Ascending aorta (tissue), 2 donors: ENCODE measurements around the gene ANKH. TPM values are rescaled to one million over a fixed set of nuclear protein-coding genes. Genes with fewer than 3 reads are reported as not detected.

ENCODE experiments used
- DNase-seq, 2 donors: peaks; one replicate each; pipeline ENCODE4 v3.0.0-alpha.2; 2019; ENCODE audit warnings: low spot score in 2 of 2
- H3K27ac ChIP-seq, 2 donors: fragments of 200-600 bp; sonication (generic); one replicate each; pipeline ENCODE4 v1.5.1; 2016 to 2017; ENCODE audit warnings: mild to moderate bottlenecking in 1 of 2
- H3K27me3 ChIP-seq: fragments of 200-600 bp; sonication (generic); one replicate; pipeline ENCODE4 v1.5.1; 2017
- H3K36me3 ChIP-seq, 2 donors: fragments of 200-600 bp; sonication (generic); one replicate each; pipeline ENCODE4 v1.5.1; 2016
- H3K4me1 ChIP-seq, 2 donors: fragments of 200-600 bp; sonication (generic); one replicate each; pipeline ENCODE4 v1.5.1; 2016 to 2017; ENCODE audit warnings: mild to moderate bottlenecking in 1 of 2
- H3K4me3 ChIP-seq, 2 donors: fragments of 200-600 bp; sonication (generic); one replicate each; pipeline ENCODE4 v1.5.1; 2016 to 2017; ENCODE audit warnings: mild to moderate bottlenecking in 1 of 2
- H3K9me3 ChIP-seq, 2 donors: fragments of 200-600 bp; sonication (generic); one replicate each; pipeline ENCODE4 v1.5.1; 2016
- intact Hi-C: fragments of 100-400 bp; cut with DNase I; formaldehyde crosslinking; loops from one replicate; pipeline ENCODE4 v1.15.1; 2023
- total RNA-seq: library from RNA; depleted of rRNA; stranded (reverse); fragments of >200 nt; gene quantifications from one replicate; pipeline ENCODE4 v1.1.0, GENCODE V29; 2016
- TF ChIP-seq, protein P1 (sequence below), 3 experiments: fragments of 200-600 bp in 2 of 3; fragments of 450-650 bp in 1 of 3; sonication (generic) in 2 of 3; IDR thresholded peaks; one replicate each; pipeline ENCODE4 v1.5.1; 2016 to 2019; ENCODE audit warnings: antibody characterized with exemption in 3 of 3, mild to moderate bottlenecking in 1 of 3, moderate library complexity in 1 of 3

ANKH gene
- total RNA-seq, 1 donor from 2014 or later: 388 TPM

DNA sequence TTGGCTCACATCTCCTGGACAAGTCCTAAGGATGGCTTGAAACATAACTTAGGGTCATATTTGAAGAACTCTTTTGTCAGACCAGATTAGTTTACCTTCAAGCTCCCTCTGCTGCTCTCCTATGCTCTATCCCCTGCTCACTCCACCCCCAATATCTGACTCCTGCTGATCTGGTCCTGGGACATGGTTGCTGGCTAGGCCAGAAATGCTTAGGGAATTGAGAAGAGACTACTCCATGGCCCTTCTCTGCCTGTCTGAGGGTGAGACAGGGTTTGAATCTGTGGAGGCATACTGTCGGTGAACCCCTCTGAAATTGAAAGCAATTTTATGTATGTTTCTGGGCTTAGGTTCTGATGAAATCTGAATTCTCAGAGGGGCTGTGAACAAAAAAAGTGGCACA is 203.8 kb downstream of the ANKH start:
- intact Hi-C loops: loop anchor here (10.0 kb wide), 2 partner anchors 483 to 837 kb away; partner anchors contain the start of gene FBXL7
- DNase-seq: no peak
- TF ChIP-seq, protein P1, sequence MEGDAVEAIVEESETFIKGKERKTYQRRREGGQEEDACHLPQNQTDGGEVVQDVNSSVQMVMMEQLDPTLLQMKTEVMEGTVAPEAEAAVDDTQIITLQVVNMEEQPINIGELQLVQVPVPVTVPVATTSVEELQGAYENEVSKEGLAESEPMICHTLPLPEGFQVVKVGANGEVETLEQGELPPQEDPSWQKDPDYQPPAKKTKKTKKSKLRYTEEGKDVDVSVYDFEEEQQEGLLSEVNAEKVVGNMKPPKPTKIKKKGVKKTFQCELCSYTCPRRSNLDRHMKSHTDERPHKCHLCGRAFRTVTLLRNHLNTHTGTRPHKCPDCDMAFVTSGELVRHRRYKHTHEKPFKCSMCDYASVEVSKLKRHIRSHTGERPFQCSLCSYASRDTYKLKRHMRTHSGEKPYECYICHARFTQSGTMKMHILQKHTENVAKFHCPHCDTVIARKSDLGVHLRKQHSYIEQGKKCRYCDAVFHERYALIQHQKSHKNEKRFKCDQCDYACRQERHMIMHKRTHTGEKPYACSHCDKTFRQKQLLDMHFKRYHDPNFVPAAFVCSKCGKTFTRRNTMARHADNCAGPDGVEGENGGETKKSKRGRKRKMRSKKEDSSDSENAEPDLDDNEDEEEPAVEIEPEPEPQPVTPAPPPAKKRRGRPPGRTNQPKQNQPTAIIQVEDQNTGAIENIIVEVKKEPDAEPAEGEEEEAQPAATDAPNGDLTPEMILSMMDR (IDR thresholded peaks at IDR 0.05): no peak
- H3K4me1 ChIP-seq: peaks cover 5 to 39% of the 10 kb centered on the region in 2 donors
- no peaks in the 10 kb centered on the region for H3K36me3 ChIP-seq
- peak overlapping the region in 1 of 2 donors; percentile 72 for H3K4me3 ChIP-seq
- H3K9me3 ChIP-seq: no peaks in the 10 kb centered on the region
- peak overlapping the region in 1 of 2 donors; percentile 19 for H3K27ac ChIP-seq
- no peaks in the 10 kb centered on the region for H3K27me3 ChIP-seq

DNA sequence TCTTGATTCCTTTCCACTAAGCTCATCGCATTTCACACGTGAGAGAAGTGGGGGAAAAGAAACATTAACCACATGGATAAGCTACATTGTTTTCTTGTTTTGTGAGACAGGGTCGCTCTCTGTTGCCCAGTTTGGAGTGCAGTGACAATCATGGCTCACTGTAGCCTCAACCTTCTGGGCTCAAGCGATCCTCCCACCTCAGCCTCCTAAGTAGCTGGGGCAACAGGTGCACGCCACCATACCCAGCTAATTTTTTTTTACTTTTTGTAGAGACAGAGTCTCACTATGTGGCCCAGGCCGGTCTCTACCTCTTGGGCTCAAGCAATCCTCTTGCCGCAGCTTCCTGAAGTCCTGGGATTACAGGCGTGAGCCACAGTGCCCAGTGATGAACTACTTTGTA is 204.3 kb downstream of the ANKH start:
- H3K9me3 ChIP-seq: no peaks in the 10 kb centered on the region
- no peak for DNase-seq
- H3K4me3 ChIP-seq: peak overlapping the region in 1 of 2 donors; percentile 72
- peaks cover 5 to 39% of the 10 kb centered on the region in 2 donors for H3K4me1 ChIP-seq
- no peaks in the 10 kb centered on the region for H3K27me3 ChIP-seq
- intact Hi-C loops: loop anchor here (10.0 kb wide), 2 partner anchors 482 to 838 kb away; partner anchors contain the start of gene FBXL7
- peak overlapping the region in 1 of 2 donors; percentile 19 for H3K27ac ChIP-seq
- no peaks in the 10 kb centered on the region for H3K36me3 ChIP-seq
- TF ChIP-seq, protein P1 (IDR thresholded peaks at IDR 0.05): no peak

DNA sequence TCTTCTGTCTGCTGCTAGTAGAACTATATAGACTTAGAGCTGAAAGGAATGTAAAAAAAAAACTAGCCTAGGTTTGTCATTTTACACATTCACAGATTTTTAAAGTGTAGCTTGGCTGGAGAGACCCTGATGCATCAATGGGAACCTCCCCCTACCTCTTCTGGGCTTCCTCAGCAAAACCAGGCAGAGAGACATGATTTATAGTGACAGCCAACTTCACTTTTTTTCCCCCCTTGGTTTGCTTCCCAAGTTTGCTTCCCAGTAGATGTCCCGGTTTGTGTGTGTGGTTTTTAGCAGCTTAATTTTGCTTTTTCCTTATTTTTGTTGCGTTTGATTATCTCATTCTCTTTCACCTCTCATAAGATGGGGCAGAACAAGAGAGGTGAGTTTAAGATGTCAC is 205.2 kb downstream of the ANKH start:
- TF ChIP-seq, protein P1 (IDR thresholded peaks at IDR 0.05): no peak
- DNase-seq: no peak
- no peaks in the 10 kb centered on the region for H3K27me3 ChIP-seq
- intact Hi-C loops: loop anchor here (10.0 kb wide), 2 partner anchors 482 to 838 kb away; partner anchors contain the start of gene FBXL7
- H3K9me3 ChIP-seq: no peaks in the 10 kb centered on the region
- H3K27ac ChIP-seq: peak overlapping the region in 1 of 2 donors; percentile 93
- H3K4me3 ChIP-seq: peak overlapping the region; percentile 72 to 83
- peaks cover 5 to 37% of the 10 kb centered on the region in 2 donors for H3K4me1 ChIP-seq
- H3K36me3 ChIP-seq: no peaks in the 10 kb centered on the region

DNA sequence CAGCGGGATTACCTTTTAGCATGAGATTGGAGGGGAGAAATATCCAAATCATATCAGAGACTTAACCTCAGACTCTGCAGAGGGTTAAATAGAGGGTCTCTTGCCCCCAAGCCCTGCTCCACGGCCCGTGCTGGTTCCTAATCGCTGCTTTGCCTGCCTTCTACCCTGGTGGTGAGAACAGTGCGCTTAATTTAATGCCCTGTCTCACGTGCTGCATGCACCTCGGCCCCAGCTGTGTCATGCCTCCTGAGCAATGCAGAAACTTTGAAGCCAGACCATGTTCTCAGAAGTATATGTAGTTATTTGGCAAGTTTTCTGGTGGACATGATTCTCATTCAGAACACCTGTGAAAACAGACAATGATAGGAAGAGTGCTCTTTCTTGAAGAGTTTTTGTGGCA is 205.6 kb downstream of the ANKH start:
- DNase-seq: no peak
- TF ChIP-seq, protein P1 (IDR thresholded peaks at IDR 0.05): no peak
- Histone ChIP-seq H3K4me1 (peaks cover 5 to 33% of the 10 kb centered on the region in 2 donors), H3K36me3 (no peaks in the 10 kb centered on the region), H3K9me3 (no peaks in the 10 kb centered on the region), H3K4me3 (peak overlapping the region; percentile 72 to 83), H3K27me3 (no peaks in the 10 kb centered on the region), H3K27ac (peak overlapping the region; percentile 93 to 97)
- intact Hi-C loops: loop anchor here (10.0 kb wide), 2 partner anchors 481 to 839 kb away; partner anchors contain the start of gene FBXL7

DNA sequence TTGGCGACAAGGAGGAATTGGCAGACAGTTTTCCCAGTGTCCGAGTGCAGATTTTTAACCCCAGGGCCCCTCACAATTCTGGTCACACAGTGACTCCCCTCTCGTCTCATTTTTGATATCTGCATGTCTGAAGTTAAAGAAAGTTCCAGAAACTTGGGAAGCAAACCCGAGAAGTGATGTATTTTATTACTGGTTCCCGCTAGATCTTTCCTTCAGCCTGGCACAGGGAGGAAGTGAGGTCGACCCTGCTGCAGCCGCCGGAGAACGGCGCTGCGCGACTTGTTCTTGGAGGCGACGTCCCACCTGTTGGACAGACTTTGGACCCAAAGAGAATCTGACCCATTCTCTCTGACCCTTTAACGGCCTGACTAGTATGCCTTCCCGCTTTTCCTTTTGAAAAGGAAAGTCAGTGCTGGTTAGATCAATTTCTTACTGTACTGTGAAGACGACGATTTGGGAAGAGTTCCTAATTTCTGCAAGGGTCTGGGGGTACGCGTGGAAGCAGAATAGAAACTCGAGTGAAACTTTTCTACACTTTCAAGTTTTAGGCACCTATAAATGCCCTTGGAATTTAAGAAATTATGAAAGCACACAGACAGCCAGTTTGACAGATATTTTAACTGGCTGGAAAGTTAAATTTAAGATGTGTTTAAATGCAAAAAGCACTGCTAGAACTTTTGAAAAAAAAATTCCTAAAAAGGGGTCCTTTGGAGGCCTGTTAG is 206.3 kb downstream of the ANKH start:
- TF ChIP-seq, protein P1 (IDR thresholded peaks at IDR 0.05): peak in 1 of 3 experiments; percentile 18
- H3K27me3 ChIP-seq: no peaks in the 10 kb centered on the region
- H3K27ac ChIP-seq: peak overlapping the region; percentile 93 to 97
- H3K4me1 ChIP-seq: peaks cover 5 to 30% of the 10 kb centered on the region in 2 donors
- H3K36me3 ChIP-seq: no peaks in the 10 kb centered on the region
- no peaks in the 10 kb centered on the region for H3K9me3 ChIP-seq
- DNase-seq: peak in 1 of 2 donors; percentile 74
- peak overlapping the region; percentile 72 to 83 for H3K4me3 ChIP-seq
- intact Hi-C loops: loop anchor here (10.0 kb wide), 2 partner anchors 480 to 840 kb away; partner anchors contain the start of gene FBXL7
